ENCODE results near the gene PRADC1. TPM values are rescaled to one million over a fixed set of nuclear protein-coding genes. Genes with fewer than 3 reads are reported as not detected.

Gene PRADC1
- total RNA-seq, 1 experiment from 2014 or later, result 35.4 TPM

DNA sequence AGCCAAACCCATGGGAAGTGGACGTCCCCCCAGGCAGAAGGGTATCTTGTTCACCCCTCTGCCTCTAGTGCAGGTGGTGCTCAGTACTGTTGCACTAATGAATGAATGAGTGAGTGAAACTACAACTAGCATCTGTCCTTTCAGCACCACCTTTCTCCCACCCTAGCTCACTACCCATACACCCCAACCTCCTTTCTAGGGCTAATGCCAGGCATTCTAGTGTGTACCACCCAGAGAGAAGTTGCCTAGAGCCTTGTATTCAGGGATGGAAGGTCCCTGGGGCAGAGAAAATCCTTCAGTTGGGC is 23.5 kb upstream of the PRADC1 start:
- DNase-seq, result peak; percentile 60
- Histone ChIP-seq H2AFZ (ENCODE audit: low read length) (no peak overlapping the region), H3K36me3 (ENCODE audit: insufficient read depth, low read length) (peaks cover 37% of the 10 kb centered on the region), H3K4me1 (ENCODE audit: low read length) (no peaks in the 10 kb centered on the region), H3K4me2 (ENCODE audit: low read depth, low read length, poor library complexity, severe bottlenecking) (no peak overlapping the region), H3K79me2 (ENCODE audit: low read length) (no peaks in the 10 kb centered on the region), H3K9me3 (ENCODE audit: low read length) (no peaks in the 10 kb centered on the region), H3K27me3 (ENCODE audit: low read length) (no peaks in the 10 kb centered on the region), H4K20me1 (ENCODE audit: insufficient read depth, low read depth, low read length) (peaks cover 17% of the 10 kb centered on the region; the same call in 1 of the 2 replicates), H3K4me3 (ENCODE audit: low read length) (no peak overlapping the region), H3K27ac (ENCODE audit: low read length) (no peak overlapping the region), H3K9me2 (replicated peaks; ENCODE audit: insufficient read depth, low read length) (no peaks in the 10 kb centered on the region), H3K9ac (ENCODE audit: low read length) (no peak overlapping the region)

GRCh38 chr2:73255907-73256617 is 23.0 kb upstream of the PRADC1 start:
- H3K36me3 ChIP-seq (ENCODE audit: insufficient read depth, low read length), result peaks cover 37% of the 10 kb centered on the region
- no peak overlapping the region for H2AFZ ChIP-seq (ENCODE audit: low read length)
- no peaks in the 10 kb centered on the region for H3K9me3 ChIP-seq (ENCODE audit: low read length)
- no peaks in the 10 kb centered on the region for H3K4me1 ChIP-seq (ENCODE audit: low read length)
- H4K20me1 ChIP-seq (ENCODE audit: insufficient read depth, low read depth, low read length), result peaks cover 17% of the 10 kb centered on the region; the same call in 1 of the 2 replicates
- no peaks in the 10 kb centered on the region for H3K79me2 ChIP-seq (ENCODE audit: low read length)
- H3K27ac ChIP-seq (ENCODE audit: low read length), result no peak overlapping the region
- H3K9ac ChIP-seq (ENCODE audit: low read length), result no peak overlapping the region
- peak; percentile 42 for DNase-seq
- H3K9me2 ChIP-seq (replicated peaks; ENCODE audit: insufficient read depth, low read length), result no peaks in the 10 kb centered on the region
- no peak overlapping the region for H3K4me3 ChIP-seq (ENCODE audit: low read length)
- no peak overlapping the region for H3K4me2 ChIP-seq (ENCODE audit: low read depth, low read length, poor library complexity, severe bottlenecking)
- no peaks in the 10 kb centered on the region for H3K27me3 ChIP-seq (ENCODE audit: low read length)

DNA sequence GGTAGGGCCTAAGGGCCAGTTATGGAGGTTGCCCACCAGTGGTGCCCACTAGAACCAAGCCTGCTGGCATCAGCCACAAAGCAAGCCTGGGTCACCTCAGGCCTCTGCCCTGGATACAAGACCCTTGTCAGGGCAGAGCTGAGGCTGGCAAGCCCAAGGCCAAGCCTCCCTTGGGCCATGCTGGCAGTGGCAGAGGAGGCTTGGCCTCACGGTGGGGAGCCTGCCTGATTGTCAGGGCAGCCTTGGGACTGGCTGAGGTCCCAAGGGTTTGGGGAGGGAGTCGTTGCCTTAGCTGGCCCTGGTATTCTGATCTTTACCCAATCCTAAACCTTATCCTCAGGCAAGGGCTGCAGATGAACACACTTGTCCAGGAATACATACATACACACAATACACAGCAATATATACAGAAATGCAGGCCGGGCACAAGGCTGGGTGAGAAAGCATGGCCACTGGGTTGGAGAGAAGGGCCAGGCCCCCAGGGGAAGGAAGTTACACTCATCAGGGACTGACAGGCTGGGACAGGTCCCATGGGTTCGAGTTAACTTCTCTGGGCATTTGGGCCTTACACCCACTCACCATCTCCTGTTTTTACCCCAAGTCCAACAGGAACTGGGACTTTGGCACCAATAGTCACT is 22.1 kb upstream of the PRADC1 start:
- Histone ChIP-seq H3K9ac (ENCODE audit: low read length) (no peak overlapping the region), H3K79me2 (ENCODE audit: low read length) (no peaks in the 10 kb centered on the region), H3K27me3 (ENCODE audit: low read length) (no peaks in the 10 kb centered on the region), H4K20me1 (ENCODE audit: insufficient read depth, low read depth, low read length) (peaks cover 19% of the 10 kb centered on the region; the same call in 1 of the 2 replicates), H3K36me3 (ENCODE audit: insufficient read depth, low read length) (peaks cover 46% of the 10 kb centered on the region), H3K9me3 (ENCODE audit: low read length) (no peaks in the 10 kb centered on the region), H3K4me3 (ENCODE audit: low read length) (no peak overlapping the region), H3K4me2 (ENCODE audit: low read depth, low read length, poor library complexity, severe bottlenecking) (no peak overlapping the region), H2AFZ (ENCODE audit: low read length) (no peak overlapping the region), H3K27ac (ENCODE audit: low read length) (no peak overlapping the region), H3K9me2 (replicated peaks; ENCODE audit: insufficient read depth, low read length) (no peaks in the 10 kb centered on the region), H3K4me1 (ENCODE audit: low read length) (no peaks in the 10 kb centered on the region)
- DNase-seq, result peak; percentile 61

GRCh38 chr2:73254343-73255006 is 21.4 kb upstream of the PRADC1 start:
- no peak overlapping the region for H3K4me3 ChIP-seq (ENCODE audit: low read length)
- no peaks in the 10 kb centered on the region for H3K79me2 ChIP-seq (ENCODE audit: low read length)
- H3K27ac ChIP-seq (ENCODE audit: low read length), result no peak overlapping the region
- no peaks in the 10 kb centered on the region for H3K27me3 ChIP-seq (ENCODE audit: low read length)
- no peaks in the 10 kb centered on the region for H3K4me1 ChIP-seq (ENCODE audit: low read length)
- no peak overlapping the region for H2AFZ ChIP-seq (ENCODE audit: low read length)
- H3K9ac ChIP-seq (ENCODE audit: low read length), result no peak overlapping the region
- H4K20me1 ChIP-seq (ENCODE audit: insufficient read depth, low read depth, low read length), result peaks cover 25% of the 10 kb centered on the region; the same call in 1 of the 2 replicates
- no peak for DNase-seq
- peaks cover 46% of the 10 kb centered on the region for H3K36me3 ChIP-seq (ENCODE audit: insufficient read depth, low read length)
- H3K4me2 ChIP-seq (ENCODE audit: low read depth, low read length, poor library complexity, severe bottlenecking), result no peak overlapping the region
- H3K9me2 ChIP-seq (replicated peaks; ENCODE audit: insufficient read depth, low read length), result no peaks in the 10 kb centered on the region
- no peaks in the 10 kb centered on the region for H3K9me3 ChIP-seq (ENCODE audit: low read length)

GRCh38 chr2:73253901-73254300 is 20.9 kb upstream of the PRADC1 start:
- Histone ChIP-seq H3K9me3 (ENCODE audit: low read length) (no peaks in the 10 kb centered on the region), H3K4me3 (ENCODE audit: low read length) (no peak overlapping the region), H3K4me2 (ENCODE audit: low read depth, low read length, poor library complexity, severe bottlenecking) (no peak overlapping the region), H3K79me2 (ENCODE audit: low read length) (no peaks in the 10 kb centered on the region), H3K9ac (ENCODE audit: low read length) (no peak overlapping the region), H3K9me2 (replicated peaks; ENCODE audit: insufficient read depth, low read length) (no peaks in the 10 kb centered on the region), H3K4me1 (ENCODE audit: low read length) (no peaks in the 10 kb centered on the region), H3K36me3 (ENCODE audit: insufficient read depth, low read length) (peaks cover 50% of the 10 kb centered on the region), H3K27me3 (ENCODE audit: low read length) (no peaks in the 10 kb centered on the region), H3K27ac (ENCODE audit: low read length) (no peak overlapping the region), H4K20me1 (ENCODE audit: insufficient read depth, low read depth, low read length) (peaks cover 31% of the 10 kb centered on the region; the same call in 1 of the 2 replicates), H2AFZ (ENCODE audit: low read length) (no peak overlapping the region)
- peak; percentile 74 for DNase-seq

- no peaks in the 10 kb centered on the region for H3K9me2 ChIP-seq (replicated peaks; ENCODE audit: insufficient read depth, low read length)
- H3K36me3 ChIP-seq (ENCODE audit: insufficient read depth, low read length), result peaks cover 55% of the 10 kb centered on the region
- H3K27ac ChIP-seq (ENCODE audit: low read length), result no peak overlapping the region
- no peak overlapping the region for H3K9ac ChIP-seq (ENCODE audit: low read length)
- H2AFZ ChIP-seq (ENCODE audit: low read length), result no peak overlapping the region
- H3K4me3 ChIP-seq (ENCODE audit: low read length), result no peak overlapping the region
- no peak overlapping the region for H3K4me2 ChIP-seq (ENCODE audit: low read depth, low read length, poor library complexity, severe bottlenecking)
- H4K20me1 ChIP-seq (ENCODE audit: insufficient read depth, low read depth, low read length), result peaks cover 32% of the 10 kb centered on the region; the same call in 1 of the 2 replicates
- no peaks in the 10 kb centered on the region for H3K9me3 ChIP-seq (ENCODE audit: low read length)
- peak; percentile 61 for DNase-seq
- no peaks in the 10 kb centered on the region for H3K79me2 ChIP-seq (ENCODE audit: low read length)
- H3K4me1 ChIP-seq (ENCODE audit: low read length), result no peaks in the 10 kb centered on the region
- H3K27me3 ChIP-seq (ENCODE audit: low read length), result no peaks in the 10 kb centered on the region
These were observed 20.4 kb upstream of the PRADC1 start for GRCh38 chr2:73253400-73253799.

DNA sequence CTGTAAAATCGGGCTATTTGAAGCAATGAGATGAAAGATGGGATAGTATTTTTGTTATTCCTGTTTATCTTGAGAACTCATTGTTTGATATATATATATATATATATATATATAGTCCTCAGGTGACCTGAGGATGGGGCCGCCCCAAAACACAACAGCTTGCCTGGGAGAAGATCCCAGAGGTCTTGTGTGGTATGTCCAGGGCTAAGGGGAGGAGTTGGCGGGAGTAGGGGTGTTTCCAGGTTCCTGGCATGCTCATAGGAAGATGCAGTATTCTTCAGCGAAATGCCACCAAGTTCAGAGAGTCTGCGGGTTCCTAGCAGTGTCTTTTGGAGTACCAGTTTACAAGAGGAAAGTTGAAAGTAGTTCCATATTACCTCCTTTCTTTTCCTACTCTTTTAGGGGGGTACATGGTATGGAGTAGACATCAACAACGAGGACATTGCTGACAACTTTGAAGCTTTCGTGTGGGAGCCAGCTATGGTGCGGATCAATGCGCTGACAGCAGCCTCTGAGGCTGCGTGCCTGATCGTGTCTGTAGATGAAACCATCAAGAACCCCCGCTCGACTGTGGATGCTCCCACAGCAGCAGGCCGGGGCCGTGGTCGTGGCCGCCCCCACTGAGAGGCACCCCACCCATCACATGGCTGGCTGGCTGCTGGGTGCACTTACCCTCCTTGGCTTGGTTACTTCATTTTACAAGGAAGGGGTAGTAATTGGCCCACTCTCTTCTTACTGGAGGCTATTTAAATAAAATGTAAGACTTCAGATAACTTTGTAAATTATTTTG is 19.4 kb upstream of the PRADC1 start:
- no peak overlapping the region for H3K4me3 ChIP-seq (ENCODE audit: low read length)
- no peak overlapping the region for H3K4me2 ChIP-seq (ENCODE audit: low read depth, low read length, poor library complexity, severe bottlenecking)
- H3K4me1 ChIP-seq (ENCODE audit: low read length), result no peaks in the 10 kb centered on the region
- no peaks in the 10 kb centered on the region for H3K27me3 ChIP-seq (ENCODE audit: low read length)
- no peak overlapping the region for H2AFZ ChIP-seq (ENCODE audit: low read length)
- peaks cover 35% of the 10 kb centered on the region for H4K20me1 ChIP-seq (ENCODE audit: insufficient read depth, low read depth, low read length)
- no peak overlapping the region for H3K27ac ChIP-seq (ENCODE audit: low read length)
- H3K36me3 ChIP-seq (ENCODE audit: insufficient read depth, low read length), result peaks cover 62% of the 10 kb centered on the region
- H3K9ac ChIP-seq (ENCODE audit: low read length), result no peak overlapping the region
- DNase-seq, result peak; percentile 41
- no peaks in the 10 kb centered on the region for H3K9me2 ChIP-seq (replicated peaks; ENCODE audit: insufficient read depth, low read length)
- no peaks in the 10 kb centered on the region for H3K9me3 ChIP-seq (ENCODE audit: low read length)
- no peaks in the 10 kb centered on the region for H3K79me2 ChIP-seq (ENCODE audit: low read length)
